ENCODE results near the gene ENPP3.

GRCh38 chr6:131754715-131755567, 117.8 kb downstream of the ENPP3 start:
- TF ChIP-seq, protein P1, sequence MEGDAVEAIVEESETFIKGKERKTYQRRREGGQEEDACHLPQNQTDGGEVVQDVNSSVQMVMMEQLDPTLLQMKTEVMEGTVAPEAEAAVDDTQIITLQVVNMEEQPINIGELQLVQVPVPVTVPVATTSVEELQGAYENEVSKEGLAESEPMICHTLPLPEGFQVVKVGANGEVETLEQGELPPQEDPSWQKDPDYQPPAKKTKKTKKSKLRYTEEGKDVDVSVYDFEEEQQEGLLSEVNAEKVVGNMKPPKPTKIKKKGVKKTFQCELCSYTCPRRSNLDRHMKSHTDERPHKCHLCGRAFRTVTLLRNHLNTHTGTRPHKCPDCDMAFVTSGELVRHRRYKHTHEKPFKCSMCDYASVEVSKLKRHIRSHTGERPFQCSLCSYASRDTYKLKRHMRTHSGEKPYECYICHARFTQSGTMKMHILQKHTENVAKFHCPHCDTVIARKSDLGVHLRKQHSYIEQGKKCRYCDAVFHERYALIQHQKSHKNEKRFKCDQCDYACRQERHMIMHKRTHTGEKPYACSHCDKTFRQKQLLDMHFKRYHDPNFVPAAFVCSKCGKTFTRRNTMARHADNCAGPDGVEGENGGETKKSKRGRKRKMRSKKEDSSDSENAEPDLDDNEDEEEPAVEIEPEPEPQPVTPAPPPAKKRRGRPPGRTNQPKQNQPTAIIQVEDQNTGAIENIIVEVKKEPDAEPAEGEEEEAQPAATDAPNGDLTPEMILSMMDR (conservative IDR thresholded peaks at IDR 0.05; ENCODE audit: low read length) = no peak
- TF ChIP-seq EZH2phosphoT487 (IDR thresholded peaks at IDR 0.05; ENCODE audit: borderline replicate concordance, low read depth, low read length) = no peak

All from OCI-LY7 (cell line).